ENCODE measurements around the gene ATAD2B. TPM values are rescaled to one million over a fixed set of nuclear protein-coding genes. Genes with fewer than 3 reads are reported as not detected.

Gene ATAD2B
- polyA plus RNA-seq, 3 donors: 16.6 to 21.0 (median 20.9) TPM

DNA sequence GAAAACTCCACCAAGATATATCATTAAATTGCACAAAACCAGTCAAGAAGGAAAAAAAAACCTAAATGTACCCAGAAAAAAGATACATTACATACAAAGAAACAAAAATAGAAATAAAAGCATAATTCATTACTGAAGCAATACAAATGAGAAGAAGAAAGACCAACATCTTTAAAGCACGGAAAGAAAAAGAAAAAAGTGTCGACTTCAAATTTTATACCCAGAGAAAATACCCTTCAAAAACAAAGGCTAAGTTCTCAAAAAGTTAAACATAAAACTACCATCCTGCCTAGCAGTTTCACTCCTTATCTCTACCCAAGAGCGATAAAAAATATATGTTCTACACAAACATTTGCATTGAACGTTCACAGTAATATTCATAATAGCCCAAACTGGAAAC is 82.0 kb downstream of the ATAD2B start:
- DNase-seq (ENCODE audit: extremely low read depth in 1 of 11, low read depth in 9 of 11, low spot score in 4 of 11): no peak

- DNase-seq (ENCODE audit: extremely low read depth in 1 of 11, low read depth in 9 of 11, low spot score in 4 of 11): no peak
Measured at GRCh38 chr2:23843051-23843976, 83.6 kb downstream of the ATAD2B start.

- DNase-seq (ENCODE audit: extremely low read depth in 1 of 11, low read depth in 9 of 11, low spot score in 4 of 11): no peak
Measured at GRCh38 chr2:23839919-23840578, 86.9 kb downstream of the ATAD2B start.

DNA sequence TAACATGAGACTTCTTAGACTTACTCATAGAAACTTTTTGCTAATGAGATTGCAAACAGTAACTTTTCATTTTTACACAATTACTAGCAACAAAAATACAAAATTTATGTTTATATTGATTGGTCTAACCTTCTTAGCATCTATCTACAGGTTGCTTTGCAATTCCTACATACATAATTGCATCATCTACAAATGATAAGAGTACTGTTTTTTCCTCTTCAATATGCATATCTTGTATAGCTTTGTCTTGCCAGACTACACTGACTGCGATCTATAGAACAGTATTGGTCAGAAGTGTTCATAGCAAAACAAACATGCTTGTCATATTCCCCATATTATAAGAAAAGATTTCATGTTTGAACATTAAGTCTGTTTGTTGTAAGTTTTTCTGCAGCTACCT is 87.9 kb downstream of the ATAD2B start:
- no peak for DNase-seq (ENCODE audit: extremely low read depth in 1 of 11, low read depth in 9 of 11, low spot score in 4 of 11)

GRCh38 chr2:23838581-23838980 is 88.3 kb downstream of the ATAD2B start:
- DNase-seq (ENCODE audit: extremely low read depth in 1 of 11, low read depth in 9 of 11, low spot score in 4 of 11): no peak

DNA sequence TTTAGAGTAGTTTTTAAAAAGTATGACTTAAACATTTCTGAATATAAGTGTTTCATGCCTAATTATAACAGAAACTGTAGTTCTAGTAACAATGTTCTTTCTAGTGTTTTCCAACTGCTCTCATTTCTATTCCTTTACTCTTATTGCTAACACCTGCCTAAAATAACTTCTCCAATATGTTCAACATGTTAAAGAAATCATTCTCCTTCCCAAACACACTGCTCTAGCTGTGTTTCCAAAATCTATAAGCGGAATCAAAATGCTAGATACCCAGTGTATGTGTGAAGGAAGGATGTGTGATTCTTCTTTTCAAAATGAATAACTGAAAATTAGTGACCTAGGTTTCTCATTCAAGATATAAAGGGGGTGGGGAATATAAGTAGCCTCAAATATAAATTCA is 89.1 kb downstream of the ATAD2B start:
- no peak for DNase-seq (ENCODE audit: extremely low read depth in 1 of 11, low read depth in 9 of 11, low spot score in 4 of 11)

GRCh38 chr2:23836971-23837565 is 89.9 kb downstream of the ATAD2B start:
- no peak for DNase-seq (ENCODE audit: extremely low read depth in 1 of 11, low read depth in 9 of 11, low spot score in 4 of 11)

- DNase-seq (ENCODE audit: extremely low read depth in 1 of 11, low read depth in 9 of 11, low spot score in 4 of 11): no peak
Measured at GRCh38 chr2:23836505-23836904, 90.4 kb downstream of the ATAD2B start.

- DNase-seq (ENCODE audit: extremely low read depth in 1 of 11, low read depth in 9 of 11, low spot score in 4 of 11): no peak
Measured at GRCh38 chr2:23835988-23836387, 90.9 kb downstream of the ATAD2B start.

DNA sequence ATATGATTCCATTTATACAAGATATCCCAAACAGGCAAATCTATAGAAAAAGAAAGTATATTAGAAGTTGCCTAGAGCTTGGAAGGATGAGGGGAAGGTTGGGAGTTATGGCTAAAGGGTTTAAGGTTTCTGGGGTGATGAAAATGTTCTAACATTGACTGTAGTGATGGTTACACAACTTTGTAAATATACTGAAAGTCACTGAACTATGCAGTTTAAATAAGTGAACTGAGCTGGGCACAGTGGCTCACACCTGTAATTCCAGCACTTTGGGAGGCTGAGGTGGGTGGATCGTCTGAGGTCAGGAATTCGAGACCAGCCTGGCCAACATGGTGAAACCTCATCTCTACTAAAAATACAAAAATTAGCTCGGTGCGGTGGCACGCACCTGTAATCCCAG is 91.5 kb downstream of the ATAD2B start:
- DNase-seq (ENCODE audit: extremely low read depth in 1 of 11, low read depth in 9 of 11, low spot score in 4 of 11): no peak

DNA sequence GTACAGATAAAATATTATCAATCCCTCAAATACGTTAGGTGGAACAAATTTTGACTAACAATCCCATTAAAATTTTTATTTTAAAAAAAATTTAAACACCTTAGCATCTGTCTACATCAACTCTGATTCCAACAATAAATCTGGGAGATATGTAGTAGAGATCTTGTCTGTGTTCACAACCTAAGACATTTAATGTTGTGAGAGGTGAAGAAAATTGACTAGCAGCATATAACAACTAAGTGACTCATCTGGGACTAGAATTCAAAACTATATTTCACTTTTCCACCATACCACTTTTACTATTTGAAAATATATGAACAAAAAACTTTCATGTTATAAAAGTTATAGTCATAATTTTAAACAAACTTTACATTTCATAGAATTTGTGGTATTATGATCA is 97.9 kb downstream of the ATAD2B start:
- no peak for DNase-seq (ENCODE audit: extremely low read depth in 1 of 11, low read depth in 9 of 11, low spot score in 4 of 11)

GRCh38 chr2:23828256-23828980 is 98.5 kb downstream of the ATAD2B start:
- DNase-seq (ENCODE audit: extremely low read depth in 1 of 11, low read depth in 9 of 11, low spot score in 4 of 11): no peak

DNA sequence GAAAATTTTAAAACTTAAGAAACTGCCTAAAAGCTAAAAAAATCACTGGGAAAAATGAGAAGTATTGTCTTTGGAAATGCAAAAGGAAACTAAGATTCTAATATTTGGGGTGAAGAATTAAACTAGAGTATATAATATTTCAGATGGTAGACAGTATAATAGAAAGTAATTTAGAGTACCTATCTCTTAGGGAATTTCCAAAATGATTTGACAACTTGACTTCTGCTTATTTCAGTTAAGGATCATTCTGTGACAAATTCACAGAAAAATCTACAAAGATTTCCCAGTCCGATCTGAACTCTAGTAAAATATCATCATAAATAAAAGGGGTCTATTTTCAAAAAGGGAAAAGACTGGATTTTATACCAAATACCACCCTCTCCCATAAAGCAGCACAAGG is 99.6 kb downstream of the ATAD2B start:
- DNase-seq (ENCODE audit: extremely low read depth in 1 of 11, low read depth in 9 of 11, low spot score in 4 of 11): no peak

DNA sequence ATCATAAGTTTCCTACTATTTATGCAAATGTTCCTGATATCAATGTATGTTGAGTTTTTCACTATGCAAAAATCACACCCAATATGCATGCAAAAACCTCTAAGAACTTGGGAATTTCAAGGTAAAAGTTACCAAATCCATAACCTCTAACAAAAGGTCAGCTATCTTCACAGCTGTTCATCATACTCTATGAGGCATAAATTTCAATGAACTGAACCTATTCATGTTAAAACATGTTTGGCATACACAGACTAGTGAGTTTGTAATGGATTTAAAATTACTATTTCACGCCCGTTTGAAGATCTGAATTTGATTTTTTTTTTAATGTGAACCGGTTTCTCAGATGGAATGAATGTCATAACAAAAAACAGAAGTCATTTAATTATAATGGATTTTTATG is 100.2 kb downstream of the ATAD2B start:
- no peak for DNase-seq (ENCODE audit: extremely low read depth in 1 of 11, low read depth in 9 of 11, low spot score in 4 of 11)

- DNase-seq (ENCODE audit: extremely low read depth in 1 of 11, low read depth in 9 of 11, low spot score in 4 of 11): no peak
Measured at GRCh38 chr2:23826040-23826439, 100.9 kb downstream of the ATAD2B start.

GRCh38 chr2:23824777-23825212 is 102.1 kb downstream of the ATAD2B start:
- peak in 10 of 11 donors; percentile 16 to 64 (median 34) for DNase-seq (ENCODE audit: extremely low read depth in 1 of 11, low read depth in 9 of 11, low spot score in 4 of 11)

- DNase-seq (ENCODE audit: extremely low read depth in 1 of 11, low read depth in 9 of 11, low spot score in 4 of 11): no peak
Measured at GRCh38 chr2:23823863-23824262, 103.1 kb downstream of the ATAD2B start.

DNA sequence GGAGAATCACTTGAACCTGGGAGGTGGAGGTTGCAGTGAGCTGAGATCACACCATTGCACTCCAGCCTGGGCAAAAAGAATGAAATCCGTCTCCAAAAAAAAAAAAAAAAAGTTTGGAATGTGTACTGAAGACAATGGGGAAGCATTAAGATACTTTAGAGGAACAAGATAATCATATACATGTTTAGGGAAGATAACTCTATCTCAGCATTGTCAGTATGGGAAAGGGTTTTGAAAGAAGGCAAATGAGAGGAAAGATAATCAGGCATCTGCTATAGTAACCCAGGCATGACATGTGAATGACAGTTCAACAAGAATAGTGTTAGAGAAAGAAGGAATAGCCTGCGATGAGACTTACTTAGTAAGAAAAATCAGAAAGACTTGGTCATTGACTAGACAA is 112.0 kb downstream of the ATAD2B start:
- DNase-seq (ENCODE audit: extremely low read depth in 1 of 11, low read depth in 9 of 11, low spot score in 4 of 11): no peak

DNA sequence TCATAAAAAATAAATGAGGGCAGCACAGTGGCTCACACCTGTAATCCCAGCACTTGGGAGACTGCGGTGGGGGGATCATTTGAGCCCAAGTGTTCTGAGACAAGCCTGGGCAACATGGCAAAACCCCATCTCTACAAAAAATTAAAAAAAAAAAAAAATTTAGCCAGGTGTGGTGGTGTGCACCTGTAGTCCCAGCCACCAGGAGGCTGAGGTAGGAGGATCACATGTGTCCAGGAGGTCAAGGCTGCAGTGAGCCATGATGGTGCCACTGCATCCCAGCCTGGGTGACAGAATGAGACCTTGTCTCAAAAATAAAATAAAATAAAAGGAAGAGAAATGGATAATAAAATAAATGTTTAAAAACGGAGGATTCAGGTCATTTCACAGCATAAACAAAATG is 113.5 kb downstream of the ATAD2B start:
- no peak for DNase-seq (ENCODE audit: extremely low read depth in 1 of 11, low read depth in 9 of 11, low spot score in 4 of 11)

Data from renal cortex interstitium (tissue), 11 donors.